Islet of Langerhans (tissue), 1 donor: ENCODE measurements around the gene GLT8D2.

Experiments
- FAIRE-seq: peaks from one replicate; lab custom pipeline; 2011; peaks lifted over from hg19 to GRCh38; lab: Jason Lieb, UNC

Gene GLT8D2, protein sequence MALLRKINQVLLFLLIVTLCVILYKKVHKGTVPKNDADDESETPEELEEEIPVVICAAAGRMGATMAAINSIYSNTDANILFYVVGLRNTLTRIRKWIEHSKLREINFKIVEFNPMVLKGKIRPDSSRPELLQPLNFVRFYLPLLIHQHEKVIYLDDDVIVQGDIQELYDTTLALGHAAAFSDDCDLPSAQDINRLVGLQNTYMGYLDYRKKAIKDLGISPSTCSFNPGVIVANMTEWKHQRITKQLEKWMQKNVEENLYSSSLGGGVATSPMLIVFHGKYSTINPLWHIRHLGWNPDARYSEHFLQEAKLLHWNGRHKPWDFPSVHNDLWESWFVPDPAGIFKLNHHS

GRCh38 chr12:104049903-104050356 is at the start of gene GLT8D2:
GLT8D2 (minus strand) TSS chr12:104050187; CDS start chr12:104019648, 30,539 bp downstream.
- no peak for FAIRE-seq

GRCh38 chr12:104097954-104098353 is 48.0 kb upstream of the GLT8D2 start:
- FAIRE-seq, result peak; percentile 9

DNA sequence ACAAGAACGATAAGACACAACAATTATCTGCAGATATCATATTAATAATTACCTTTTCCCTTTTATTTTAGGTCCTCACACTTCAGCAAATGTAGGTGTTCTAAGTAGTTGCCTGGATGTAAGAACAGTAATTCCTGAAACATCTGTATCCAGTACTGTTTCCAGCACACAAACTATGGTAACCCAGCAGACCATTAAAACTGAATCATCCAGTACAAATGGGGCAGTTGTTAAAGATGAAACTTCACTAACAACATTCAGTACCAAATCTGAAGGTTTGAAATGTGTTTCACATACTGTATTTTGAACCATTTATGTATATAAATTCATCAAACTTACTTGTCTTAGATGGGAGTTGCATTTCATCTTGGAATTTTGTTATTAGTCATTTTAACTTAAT is 45.3 kb upstream of the GLT8D2 start:
- no peak for FAIRE-seq

GRCh38 chr12:104094284-104094683 is 44.3 kb upstream of the GLT8D2 start:
- FAIRE-seq, result no peak

DNA sequence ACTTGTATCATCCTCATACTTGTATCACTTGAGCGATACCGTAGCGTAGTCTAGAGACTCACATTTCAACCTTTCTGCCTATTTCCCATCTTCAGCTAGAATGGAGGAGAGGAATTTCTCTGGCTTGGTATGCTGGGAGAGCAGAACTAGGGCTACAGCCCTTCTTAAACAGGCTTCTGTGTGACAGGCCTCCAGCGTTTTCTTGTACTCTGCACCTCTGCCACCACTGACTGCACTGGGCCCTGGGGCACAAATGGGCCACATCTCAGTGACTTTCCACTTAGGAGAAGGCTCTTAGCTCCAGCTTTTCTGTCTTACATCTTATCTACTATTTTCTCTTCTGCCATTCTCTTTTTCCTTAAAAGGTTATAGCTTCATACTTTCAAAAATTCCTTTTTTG is 41.1 kb upstream of the GLT8D2 start:
- no peak for FAIRE-seq

GRCh38 chr12:104090685-104091084 is 40.7 kb upstream of the GLT8D2 start:
- no peak for FAIRE-seq

DNA sequence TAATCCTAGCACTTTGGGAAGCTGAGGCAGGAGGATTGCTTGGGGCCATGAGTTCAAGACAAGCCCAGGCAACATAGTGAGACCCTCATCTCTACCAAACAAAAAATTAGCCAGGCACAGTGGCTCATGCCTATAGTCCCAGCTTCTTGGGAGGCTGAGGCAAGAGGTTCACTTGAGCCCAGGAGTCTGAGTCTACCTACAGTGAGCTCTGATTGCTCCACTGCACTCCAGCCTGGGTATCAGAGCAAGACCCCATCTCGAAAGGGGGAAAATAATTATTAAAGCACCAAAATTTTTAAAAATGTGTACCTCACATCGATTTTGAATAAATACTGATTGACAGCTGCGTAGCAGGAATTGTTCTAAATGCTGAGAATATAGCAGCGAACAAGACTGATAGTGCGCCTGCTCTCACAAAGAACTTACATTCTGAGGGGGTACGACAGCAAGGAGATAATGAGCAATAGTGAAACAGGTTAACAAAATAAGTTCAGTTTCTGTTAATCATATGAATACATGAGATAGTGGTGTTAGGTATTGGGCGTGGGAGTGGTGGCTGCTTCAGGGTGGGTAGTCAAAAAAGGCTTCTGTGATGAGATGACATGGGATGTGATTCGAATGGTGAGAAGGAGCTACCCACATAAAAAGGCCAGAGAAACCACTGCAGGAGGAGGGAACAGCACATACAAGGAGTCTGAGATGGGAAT is 33.9 kb upstream of the GLT8D2 start:
- FAIRE-seq, result no peak

GRCh38 chr12:104080764-104081163 is 30.8 kb upstream of the GLT8D2 start:
- FAIRE-seq, result no peak

DNA sequence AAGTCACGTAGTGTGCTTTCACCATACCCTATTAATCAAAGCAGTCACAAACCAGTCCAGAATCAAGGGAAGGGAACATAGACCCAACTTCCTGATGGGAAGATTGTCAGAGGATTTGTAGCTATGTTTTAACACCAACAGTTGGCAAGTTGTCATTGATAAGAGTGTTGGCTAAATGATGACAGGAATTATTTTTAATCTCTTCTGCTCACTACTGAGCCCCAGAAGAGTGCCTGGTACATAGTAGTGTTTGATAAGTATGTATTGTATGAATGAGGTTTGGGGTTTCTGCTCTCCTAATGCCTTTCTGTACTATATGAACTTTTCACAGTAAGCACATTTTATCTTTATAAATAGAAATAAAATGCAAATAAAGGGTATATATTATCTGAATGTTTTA is 29.0 kb upstream of the GLT8D2 start:
- no peak for FAIRE-seq

- FAIRE-seq, result no peak
These were observed 23.7 kb upstream of the GLT8D2 start for GRCh38 chr12:104073699-104074098.

DNA sequence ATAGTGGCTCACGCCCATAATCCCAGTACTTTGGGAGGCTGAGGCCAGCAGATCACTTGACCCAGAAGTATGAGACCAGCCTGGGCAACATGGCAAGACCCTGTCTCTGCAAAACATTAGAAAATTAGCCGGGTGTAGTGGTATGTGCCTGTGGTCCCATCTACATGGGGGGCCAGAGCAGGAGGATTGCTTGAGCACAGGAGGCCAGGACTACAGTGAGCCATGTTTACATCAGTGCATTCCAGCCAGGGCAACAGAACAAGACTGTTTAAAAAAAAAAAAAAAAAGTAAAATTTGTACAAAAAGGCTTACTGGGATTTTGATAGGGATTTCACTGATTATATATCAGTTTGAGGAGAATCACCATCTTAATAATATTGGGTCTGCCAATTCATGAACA is 22.1 kb upstream of the GLT8D2 start:
- no peak for FAIRE-seq

GRCh38 chr12:104064842-104065427 is 14.9 kb upstream of the GLT8D2 start:
- no peak for FAIRE-seq

DNA sequence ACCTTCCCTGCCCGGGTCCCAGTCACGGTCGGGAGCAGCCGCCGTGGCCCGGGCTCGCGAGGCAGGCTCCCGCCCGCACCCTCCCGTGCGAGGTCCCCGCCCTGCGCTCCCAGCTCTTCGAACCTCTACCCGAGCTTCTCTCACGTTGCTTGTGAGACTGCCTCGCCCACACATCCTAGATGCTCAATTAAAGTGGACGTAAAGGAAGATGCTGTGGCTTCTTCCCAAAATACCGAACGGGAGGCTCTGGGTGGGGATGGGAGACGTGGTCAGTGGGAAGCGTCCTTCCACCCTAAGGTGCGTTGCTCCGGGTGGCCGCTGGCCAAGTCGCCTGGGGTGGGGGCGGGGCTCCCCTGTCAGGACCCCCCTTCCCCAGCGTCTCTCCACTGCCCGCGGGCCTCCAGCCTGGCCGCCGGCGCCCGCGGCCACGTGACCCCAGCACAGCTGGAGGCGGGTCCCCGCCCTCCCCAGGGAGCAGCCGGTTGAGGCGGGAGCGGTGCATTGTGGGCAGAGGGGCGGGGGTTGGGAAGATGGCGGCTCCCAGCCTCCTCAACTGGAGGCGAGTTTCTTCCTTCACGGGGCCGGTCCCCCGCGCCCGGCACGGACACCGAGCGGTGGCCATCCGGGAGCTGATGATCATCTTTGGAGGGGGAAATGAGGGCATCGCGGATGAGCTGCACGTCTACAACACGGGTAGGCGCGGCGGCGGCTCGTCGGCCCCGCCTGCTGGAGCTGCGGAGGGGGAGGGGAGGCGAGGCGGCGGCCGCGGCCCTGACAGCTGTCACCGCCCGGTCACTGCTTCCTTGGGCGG is 14.2 kb upstream of the GLT8D2 start, which contains the start of gene HCFC2:
Gene HCFC2 (plus strand): TSS at position 501 of the 811 bp plus-strand sequence. CDS start 30 bp downstream, at position 531.
- FAIRE-seq, result no peak

GRCh38 chr12:104063712-104064030 is 13.7 kb upstream of the GLT8D2 start:
- FAIRE-seq, result no peak

DNA sequence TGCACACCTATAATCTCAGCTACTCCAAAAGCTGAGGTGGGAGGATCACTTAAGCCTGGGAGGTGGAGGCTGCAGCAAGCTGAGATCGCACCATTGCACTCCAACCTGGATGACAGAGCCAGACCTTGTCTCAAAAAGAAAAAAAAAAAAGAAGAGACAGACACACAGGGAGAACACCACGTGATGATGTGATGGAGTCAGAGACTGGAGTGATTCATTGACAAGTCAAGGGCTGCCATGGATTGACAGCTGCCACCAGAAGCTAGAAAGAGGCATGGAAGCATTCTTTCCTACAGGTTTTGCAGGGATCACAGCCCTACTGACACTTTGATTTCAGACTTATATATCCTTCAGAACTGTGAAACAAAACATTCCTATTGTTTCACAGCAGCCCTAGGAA is 10.8 kb upstream of the GLT8D2 start:
- FAIRE-seq, result no peak

GRCh38 chr12:104059963-104060362 is 10.0 kb upstream of the GLT8D2 start:
- FAIRE-seq, result no peak

DNA sequence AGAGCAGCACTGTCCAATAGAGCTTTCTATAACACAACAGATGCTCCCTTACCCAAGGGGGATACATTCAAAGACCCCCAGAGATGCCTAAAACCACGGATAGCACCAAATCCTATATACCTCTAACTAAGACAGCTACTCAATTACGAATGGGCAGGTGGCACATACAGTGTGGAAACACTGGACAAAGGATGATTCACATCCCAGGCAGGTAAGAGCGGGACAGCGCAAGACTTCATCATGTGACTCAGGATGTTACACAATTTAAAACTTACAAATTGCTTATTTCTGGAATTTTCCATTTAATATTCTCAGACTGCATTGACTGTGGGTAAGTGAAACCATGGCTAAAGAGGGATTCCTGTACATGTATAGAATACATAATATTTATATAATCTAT is 8.8 kb upstream of the GLT8D2 start:
- no peak for FAIRE-seq

DNA sequence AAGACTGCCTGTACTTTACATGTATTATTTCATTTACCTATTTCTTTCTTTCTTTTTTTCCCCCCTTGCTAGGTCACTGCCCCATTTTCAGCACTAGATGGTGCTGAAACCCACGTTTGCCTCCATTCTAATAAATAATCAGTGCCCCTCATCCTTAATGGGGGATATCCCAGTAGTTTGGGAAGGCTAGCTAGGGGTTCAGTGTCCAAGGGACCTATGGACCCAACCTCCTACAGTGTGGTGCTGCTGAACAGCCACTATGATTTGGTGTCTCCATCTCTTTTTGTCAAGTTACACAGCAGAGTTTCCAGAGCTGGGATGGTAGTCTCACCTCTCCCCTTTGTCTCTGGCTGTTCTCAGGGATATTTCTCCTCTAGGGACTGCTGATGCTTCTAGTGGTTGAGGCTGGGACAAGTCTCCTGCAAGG is 7.8 kb upstream of the GLT8D2 start:
- FAIRE-seq, result no peak

GRCh38 chr12:104056419-104056972 is 6.5 kb upstream of the GLT8D2 start:
- no peak for FAIRE-seq

GRCh38 chr12:104055686-104056388 is 5.8 kb upstream of the GLT8D2 start:
- peak; percentile 97 for FAIRE-seq

- no peak for FAIRE-seq
These were observed 4.8 kb upstream of the GLT8D2 start for GRCh38 chr12:104054681-104055346.
